ENCODE measurements around the gene PJA1. TPM values are rescaled to one million over a fixed set of nuclear protein-coding genes. Genes with fewer than 3 reads are reported as not detected.

Gene PJA1
- polyA plus RNA-seq, 1 of the 3 experiments (the other 2 are of a cell fraction): 16.5 TPM

DNA sequence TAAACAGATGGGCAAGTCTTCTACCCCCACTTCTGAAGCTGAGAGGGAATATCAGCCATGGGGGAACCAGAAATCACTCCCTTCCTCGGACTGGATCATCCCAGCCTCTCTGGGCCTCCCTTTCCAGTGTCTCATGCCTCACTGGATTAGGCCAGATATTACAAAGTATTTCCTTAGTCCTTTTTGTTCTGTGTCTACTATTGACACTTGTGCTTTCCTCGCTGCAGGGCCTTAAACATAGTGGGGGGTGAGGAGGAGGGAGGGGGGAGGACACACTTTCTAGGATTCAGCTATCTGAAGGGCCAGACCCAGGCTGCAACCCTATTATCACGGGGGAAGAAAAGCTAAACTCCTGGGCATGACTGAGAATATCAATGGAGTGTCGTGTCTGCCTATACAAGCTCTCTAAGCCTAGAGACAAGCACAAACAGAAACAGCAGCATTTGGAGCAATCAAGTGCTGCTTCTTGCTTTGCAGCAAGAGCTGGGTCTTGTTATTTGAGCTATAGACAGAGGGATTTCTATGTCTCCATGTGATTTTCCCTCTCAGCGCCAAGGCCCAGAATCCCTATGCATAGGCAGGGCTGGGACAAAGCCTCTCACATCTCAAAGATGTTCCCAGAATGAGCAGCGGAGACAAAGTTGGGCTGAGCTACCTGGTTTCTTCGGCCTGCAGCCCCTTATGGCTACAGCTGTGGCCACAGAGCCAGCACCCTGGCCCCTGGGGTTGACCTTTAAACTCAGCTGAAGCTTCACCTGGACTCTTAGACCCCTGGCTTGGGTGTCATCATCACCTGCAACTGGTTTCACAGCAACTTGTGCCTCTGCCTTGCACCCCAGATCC lies 20.2 kb downstream of the PJA1 start:
- H3K4me1 ChIP-seq (ENCODE audit: control insufficient read depth in 1 of 2, insufficient read depth in 2 of 2, low read depth in 1 of 2, low read length in 1 of 2): peaks cover 0 to 22% of the 10 kb centered on the region in 2 experiments; a peak in 1 of 4 replicates
- H3K9ac ChIP-seq: no peak overlapping the region
- no peak overlapping the region for H3K4me3 ChIP-seq (ENCODE audit: low read depth in 2 of 2, low read length in 1 of 2)
- H3K4me2 ChIP-seq: no peak overlapping the region
- no peak overlapping the region for H3K27ac ChIP-seq (ENCODE audit: low read depth in 2 of 2, low read length in 1 of 2)
- no peak for DNase-seq
- WGBS (ENCODE audit: low lambda C conversion rate): 48% methylated on average over 6 of the region's 7 CpGs
- H4K20me1 ChIP-seq (ENCODE audit: insufficient read depth): no peaks in the 10 kb centered on the region
- no peaks in the 10 kb centered on the region for H3K36me3 ChIP-seq (replicated peaks in 1 of 2; ENCODE audit: control insufficient read depth in 1 of 2, insufficient read depth in 2 of 2, low read length in 1 of 2)
- no peaks in the 10 kb centered on the region for H3K9me2 ChIP-seq
- H2AFZ ChIP-seq (ENCODE audit: low read depth): no peak overlapping the region
- no peaks in the 10 kb centered on the region for H3K79me2 ChIP-seq (ENCODE audit: insufficient read depth)
- no peaks in the 10 kb centered on the region; the same call in 1 of the 2 replicates for H3K27me3 ChIP-seq (ENCODE audit: insufficient read depth)
- H3F3A ChIP-seq (replicated peaks; ENCODE audit: insufficient read depth): no peaks in the 10 kb centered on the region
- ChIA-PET POLR2A (no interaction called here), CTCF (interaction anchor here (0.9 to 1.6 kb wide), 3 partner anchors 13 to 14 kb away, joined by 3 to 4 read pairs (median 4); no protein-coding TSS in a partner anchor)
- H3K9me3 ChIP-seq: no peaks in the 10 kb centered on the region
- TF ChIP-seq FOXJ3 (CRISPR knock-in tag; IDR thresholded peaks at IDR 0.05): no peak
- TF ChIP-seq TAF1 (IDR thresholded peaks at IDR 0.05; ENCODE audit: borderline replicate concordance, low read depth, low read length): no peak
- no peak for TF ChIP-seq MAX (IDR thresholded peaks at IDR 0.05; ENCODE audit: low read depth)
- TF ChIP-seq EZH2phosphoT487 (IDR thresholded peaks at IDR 0.05; ENCODE audit: borderline replicate concordance, low read depth): no peak
- TF ChIP-seq FOSL2 (IDR thresholded peaks at IDR 0.05; ENCODE audit: borderline replicate concordance, low read depth): no peak
- no peak for TF ChIP-seq RAD21 (IDR thresholded peaks at IDR 0.05; ENCODE audit: low read length)

DNA sequence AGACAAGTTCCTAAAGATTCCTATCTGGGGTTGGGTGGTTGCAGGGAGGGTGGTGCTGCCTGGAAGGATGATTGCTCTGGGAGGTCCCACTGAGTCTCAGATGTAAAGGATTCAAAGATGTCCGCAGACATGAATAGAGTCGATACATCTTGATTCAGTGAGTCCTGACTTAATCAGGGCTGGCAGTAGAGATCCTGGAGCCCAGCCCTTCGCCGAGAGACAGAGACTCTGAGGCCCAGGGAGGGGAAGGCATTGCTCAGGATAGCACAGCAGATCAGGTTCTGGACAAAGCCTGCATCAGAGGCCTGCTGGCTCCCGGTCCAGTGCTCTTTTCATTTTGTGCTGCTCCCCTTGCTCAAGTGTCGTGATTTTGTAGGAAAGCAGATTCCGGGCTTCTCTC lies 21.7 kb downstream of the PJA1 start:
- no peaks in the 10 kb centered on the region for H3K9me2 ChIP-seq
- no peaks in the 10 kb centered on the region for H4K20me1 ChIP-seq (ENCODE audit: insufficient read depth)
- H3K4me1 ChIP-seq (ENCODE audit: control insufficient read depth in 1 of 2, insufficient read depth in 2 of 2, low read depth in 1 of 2, low read length in 1 of 2): peaks cover 0 to 29% of the 10 kb centered on the region in 2 experiments; a peak in 1 of 4 replicates
- H3K79me2 ChIP-seq (ENCODE audit: insufficient read depth): no peaks in the 10 kb centered on the region
- no peaks in the 10 kb centered on the region for H3F3A ChIP-seq (replicated peaks; ENCODE audit: insufficient read depth)
- no peak overlapping the region for H3K4me3 ChIP-seq (ENCODE audit: low read depth in 2 of 2, low read length in 1 of 2)
- H3K27me3 ChIP-seq (ENCODE audit: insufficient read depth): peaks cover 4% of the 10 kb centered on the region; the same call in 1 of the 2 replicates
- no peak overlapping the region for H3K9ac ChIP-seq
- ChIA-PET CTCF (interaction anchor here (1.1 to 2.3 kb wide), 3 partner anchors 15 to 316 kb away, joined by 4 to 7 read pairs (median 5); no protein-coding TSS in a partner anchor), POLR2A (no interaction called here)
- no peaks in the 10 kb centered on the region for H3K36me3 ChIP-seq (replicated peaks in 1 of 2; ENCODE audit: control insufficient read depth in 1 of 2, insufficient read depth in 2 of 2, low read length in 1 of 2)
- peak overlapping the region in 1 of 2 experiments; percentile 74; a peak in 1 of 4 replicates for H3K27ac ChIP-seq (ENCODE audit: low read depth in 2 of 2, low read length in 1 of 2)
- 45% methylated on average over 7 of the region's 7 CpGs for WGBS (ENCODE audit: low lambda C conversion rate)
- no peaks in the 10 kb centered on the region for H3K9me3 ChIP-seq
- no peak overlapping the region for H3K4me2 ChIP-seq
- H2AFZ ChIP-seq (ENCODE audit: low read depth): no peak overlapping the region
- no peak for DNase-seq
- TF ChIP-seq EZH2phosphoT487 (IDR thresholded peaks at IDR 0.05; ENCODE audit: borderline replicate concordance, low read depth) (no peak), TCF12 (IDR thresholded peaks at IDR 0.05) (no peak), RCOR1 (IDR thresholded peaks at IDR 0.05; ENCODE audit: low read length) (no peak), RAD21 (IDR thresholded peaks at IDR 0.05; ENCODE audit: low read length) (no peak), RFX5 (IDR thresholded peaks at IDR 0.05; ENCODE audit: low read length) (no peak), EP300 (IDR thresholded peaks at IDR 0.05; ENCODE audit: borderline replicate concordance in 1 of 2, low read depth in 1 of 2, low read length in 1 of 2) (no peak), POLR2AphosphoS5 (IDR thresholded peaks at IDR 0.05; ENCODE audit: low read depth, low read length) (no peak), RXRA (IDR thresholded peaks at IDR 0.05; ENCODE audit: borderline replicate concordance, low read depth) (no peak), FOXJ3 (CRISPR knock-in tag; IDR thresholded peaks at IDR 0.05) (no peak), IRF3 (IDR thresholded peaks at IDR 0.05; ENCODE audit: low read depth, low read length) (no peak), FOSL2 (IDR thresholded peaks at IDR 0.05; ENCODE audit: borderline replicate concordance, low read depth) (no peak), NFIC (IDR thresholded peaks at IDR 0.05; ENCODE audit: borderline replicate concordance) (no peak), SMC3 (IDR thresholded peaks at IDR 0.05; ENCODE audit: low read depth, low read length) (no peak), TEAD4 (IDR thresholded peaks at IDR 0.05; ENCODE audit: borderline replicate concordance, insufficient read depth) (no peak)
- TF ChIP-seq, protein P1, sequence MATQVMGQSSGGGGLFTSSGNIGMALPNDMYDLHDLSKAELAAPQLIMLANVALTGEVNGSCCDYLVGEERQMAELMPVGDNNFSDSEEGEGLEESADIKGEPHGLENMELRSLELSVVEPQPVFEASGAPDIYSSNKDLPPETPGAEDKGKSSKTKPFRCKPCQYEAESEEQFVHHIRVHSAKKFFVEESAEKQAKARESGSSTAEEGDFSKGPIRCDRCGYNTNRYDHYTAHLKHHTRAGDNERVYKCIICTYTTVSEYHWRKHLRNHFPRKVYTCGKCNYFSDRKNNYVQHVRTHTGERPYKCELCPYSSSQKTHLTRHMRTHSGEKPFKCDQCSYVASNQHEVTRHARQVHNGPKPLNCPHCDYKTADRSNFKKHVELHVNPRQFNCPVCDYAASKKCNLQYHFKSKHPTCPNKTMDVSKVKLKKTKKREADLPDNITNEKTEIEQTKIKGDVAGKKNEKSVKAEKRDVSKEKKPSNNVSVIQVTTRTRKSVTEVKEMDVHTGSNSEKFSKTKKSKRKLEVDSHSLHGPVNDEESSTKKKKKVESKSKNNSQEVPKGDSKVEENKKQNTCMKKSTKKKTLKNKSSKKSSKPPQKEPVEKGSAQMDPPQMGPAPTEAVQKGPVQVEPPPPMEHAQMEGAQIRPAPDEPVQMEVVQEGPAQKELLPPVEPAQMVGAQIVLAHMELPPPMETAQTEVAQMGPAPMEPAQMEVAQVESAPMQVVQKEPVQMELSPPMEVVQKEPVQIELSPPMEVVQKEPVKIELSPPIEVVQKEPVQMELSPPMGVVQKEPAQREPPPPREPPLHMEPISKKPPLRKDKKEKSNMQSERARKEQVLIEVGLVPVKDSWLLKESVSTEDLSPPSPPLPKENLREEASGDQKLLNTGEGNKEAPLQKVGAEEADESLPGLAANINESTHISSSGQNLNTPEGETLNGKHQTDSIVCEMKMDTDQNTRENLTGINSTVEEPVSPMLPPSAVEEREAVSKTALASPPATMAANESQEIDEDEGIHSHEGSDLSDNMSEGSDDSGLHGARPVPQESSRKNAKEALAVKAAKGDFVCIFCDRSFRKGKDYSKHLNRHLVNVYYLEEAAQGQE (IDR thresholded peaks at IDR 0.05; ENCODE audit: low read depth, low read length): no peak
- TF ChIP-seq, protein P2, sequence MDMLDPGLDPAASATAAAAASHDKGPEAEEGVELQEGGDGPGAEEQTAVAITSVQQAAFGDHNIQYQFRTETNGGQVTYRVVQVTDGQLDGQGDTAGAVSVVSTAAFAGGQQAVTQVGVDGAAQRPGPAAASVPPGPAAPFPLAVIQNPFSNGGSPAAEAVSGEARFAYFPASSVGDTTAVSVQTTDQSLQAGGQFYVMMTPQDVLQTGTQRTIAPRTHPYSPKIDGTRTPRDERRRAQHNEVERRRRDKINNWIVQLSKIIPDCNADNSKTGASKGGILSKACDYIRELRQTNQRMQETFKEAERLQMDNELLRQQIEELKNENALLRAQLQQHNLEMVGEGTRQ (IDR thresholded peaks at IDR 0.05; ENCODE audit: borderline replicate concordance, low read depth, low read length): no peak
- TF ChIP-seq, protein P3, sequence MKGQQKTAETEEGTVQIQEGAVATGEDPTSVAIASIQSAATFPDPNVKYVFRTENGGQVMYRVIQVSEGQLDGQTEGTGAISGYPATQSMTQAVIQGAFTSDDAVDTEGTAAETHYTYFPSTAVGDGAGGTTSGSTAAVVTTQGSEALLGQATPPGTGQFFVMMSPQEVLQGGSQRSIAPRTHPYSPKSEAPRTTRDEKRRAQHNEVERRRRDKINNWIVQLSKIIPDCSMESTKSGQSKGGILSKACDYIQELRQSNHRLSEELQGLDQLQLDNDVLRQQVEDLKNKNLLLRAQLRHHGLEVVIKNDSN (IDR thresholded peaks at IDR 0.05; ENCODE audit: borderline replicate concordance, low read depth): no peak
